GM11168 (cell line): ENCODE data around the gene ABHD8.
"Not testable (repeated sequence)": the region's sequence is repeated elsewhere in the genome, so short reads cannot be mapped to it uniquely, and the experiment has no call there.

ENCODE experiments used
- in situ Hi-C: fragments of 300-500 bp; cut with MboI; formaldehyde crosslinking; loops from one replicate; pipeline ENCODE4 v1.12.0; 2022; ENCODE audit warnings: low sequenced_read_pairs; ENCODE audit not compliant: unreplicated experiment

The ABHD8 gene

DNA sequence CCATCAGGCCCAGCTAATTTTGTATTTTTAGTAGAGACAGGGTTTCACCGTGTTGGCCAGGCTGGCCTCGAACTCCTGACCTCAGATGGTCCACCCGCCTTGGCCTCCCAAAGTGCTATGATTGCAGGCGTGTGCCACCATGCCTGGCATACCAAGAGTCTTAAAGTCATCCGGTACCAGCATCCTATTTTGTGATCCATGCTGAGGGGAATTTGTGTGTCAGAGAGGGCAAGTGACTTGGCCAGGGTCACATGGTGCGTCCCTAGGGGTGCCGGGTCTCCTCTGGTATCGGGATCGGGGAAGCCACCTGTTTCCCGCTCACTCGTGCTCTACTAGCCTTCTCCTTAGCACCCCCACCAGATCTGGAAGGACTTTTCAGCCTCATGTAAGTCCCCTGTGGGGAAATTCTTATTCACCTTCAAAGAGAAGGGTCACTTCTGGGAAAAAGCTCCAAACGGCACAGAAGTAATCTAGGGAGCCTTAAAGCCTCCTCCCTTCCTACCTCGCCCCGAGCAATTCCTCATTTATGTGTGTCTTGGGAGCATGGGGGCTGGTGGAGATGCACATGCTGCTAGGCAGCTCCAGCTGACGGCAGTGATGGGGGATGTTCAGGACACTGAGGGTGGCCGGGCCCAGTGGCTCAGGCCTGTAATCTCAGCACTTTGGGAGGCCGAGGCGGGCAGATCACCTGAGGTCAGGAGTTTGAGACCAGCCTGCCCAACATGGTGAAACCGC lies 27.6 kb downstream of the ABHD8 start:
- in situ Hi-C loops: no loop called here

DNA sequence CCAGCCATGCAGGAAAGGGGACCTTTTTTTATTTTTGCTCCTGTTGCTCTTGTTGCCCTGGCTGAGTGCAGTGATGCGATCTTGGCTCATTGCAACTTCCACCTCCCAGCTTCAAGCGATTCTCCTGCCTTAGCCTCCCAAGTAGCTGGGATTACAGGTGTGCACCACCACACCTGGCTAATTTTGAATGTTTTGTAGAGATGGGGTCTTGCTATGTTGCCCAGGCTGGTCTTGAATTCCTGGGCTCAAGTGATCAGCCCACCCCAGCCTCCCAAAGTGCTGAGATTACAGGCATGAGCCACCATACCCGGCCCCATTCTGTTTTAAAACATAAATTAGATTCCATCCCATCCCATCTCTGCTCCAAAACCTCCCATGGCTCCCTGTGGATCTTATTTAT lies 28.3 kb downstream of the ABHD8 start:
- in situ Hi-C loops: not testable (repeated sequence)

DNA sequence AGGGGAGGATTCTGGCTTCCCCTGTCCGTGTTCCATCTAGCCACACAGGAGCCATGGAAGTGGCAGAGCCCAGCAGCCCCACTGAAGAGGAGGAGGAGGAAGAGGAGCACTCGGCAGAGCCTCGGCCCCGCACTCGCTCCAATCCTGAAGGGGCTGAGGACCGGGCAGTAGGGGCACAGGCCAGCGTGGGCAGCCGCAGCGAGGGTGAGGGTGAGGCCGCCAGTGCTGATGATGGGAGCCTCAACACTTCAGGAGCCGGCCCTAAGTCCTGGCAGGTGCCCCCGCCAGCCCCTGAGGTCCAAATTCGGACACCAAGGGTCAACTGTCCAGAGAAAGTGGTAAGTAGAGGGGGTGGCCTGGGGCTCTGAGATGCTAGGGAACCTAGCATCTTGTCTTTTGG lies 34.5 kb downstream of the ABHD8 start:
- in situ Hi-C loops: no loop called here

DNA sequence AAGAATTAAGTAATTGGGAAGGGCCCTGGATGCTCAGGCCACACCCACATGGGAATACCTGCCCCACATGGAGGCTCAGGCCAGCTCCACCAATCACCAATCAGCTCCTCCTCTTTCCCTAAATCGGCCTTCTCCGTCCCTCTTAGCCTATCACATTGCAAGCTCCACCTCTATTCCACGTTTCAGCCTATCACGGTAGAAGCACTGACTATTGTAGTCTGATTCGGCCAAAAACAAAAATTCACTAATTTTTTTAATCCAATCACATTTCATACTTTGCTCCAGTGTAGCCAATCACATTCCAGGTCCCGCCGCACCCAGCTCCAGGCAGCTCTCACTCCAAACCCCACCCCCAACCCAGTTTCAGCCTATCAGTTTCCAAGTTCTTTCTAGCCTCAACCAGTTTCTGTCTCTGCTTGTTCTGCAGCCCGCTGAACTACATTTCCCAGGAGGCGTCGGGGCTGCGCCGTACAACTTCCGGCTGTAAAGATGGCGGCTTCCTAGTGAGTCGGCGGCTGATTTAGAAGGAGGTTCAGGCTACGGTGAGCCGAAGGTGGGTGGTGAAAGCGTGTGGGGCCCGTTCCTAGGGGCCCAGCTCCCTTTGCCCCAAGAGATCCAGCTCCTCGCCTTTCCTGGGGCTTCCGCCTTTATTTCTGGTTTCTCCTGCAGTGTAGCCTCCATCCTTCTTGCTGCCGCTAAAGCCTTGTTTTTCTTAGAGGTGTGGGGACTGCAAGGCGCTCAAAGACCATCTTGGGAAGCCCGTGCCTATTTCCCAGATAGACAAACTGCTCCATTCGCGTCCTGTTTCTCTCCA lies 36.0 kb downstream of the ABHD8 start, which contains the start of gene BABAM1:
TSS of gene BABAM1 (plus strand) at position 469 of the 814 bp plus-strand sequence. CDS start 1,364 bp downstream, outside the sequence.
- in situ Hi-C loops: no loop called here

DNA sequence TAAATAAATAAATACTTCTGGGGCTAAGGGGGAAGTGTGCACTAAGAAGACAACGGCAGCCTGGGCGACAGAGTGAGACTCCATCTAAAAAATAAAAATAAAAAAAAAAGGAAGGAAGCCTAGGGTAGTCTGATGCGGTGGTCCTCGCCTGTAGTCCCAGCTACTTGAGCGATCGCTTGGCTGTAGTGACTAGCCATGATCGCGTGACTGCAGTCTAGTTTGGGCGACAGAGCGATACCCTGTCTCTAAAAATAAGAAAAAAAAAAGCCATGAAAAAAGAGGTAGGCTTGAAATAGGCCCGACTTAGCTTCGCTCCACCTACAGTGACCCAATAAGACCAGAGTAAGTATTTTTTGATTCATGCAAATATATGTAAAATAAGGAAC lies 36.6 kb downstream of the ABHD8 start:
- in situ Hi-C loops: no loop called here

DNA sequence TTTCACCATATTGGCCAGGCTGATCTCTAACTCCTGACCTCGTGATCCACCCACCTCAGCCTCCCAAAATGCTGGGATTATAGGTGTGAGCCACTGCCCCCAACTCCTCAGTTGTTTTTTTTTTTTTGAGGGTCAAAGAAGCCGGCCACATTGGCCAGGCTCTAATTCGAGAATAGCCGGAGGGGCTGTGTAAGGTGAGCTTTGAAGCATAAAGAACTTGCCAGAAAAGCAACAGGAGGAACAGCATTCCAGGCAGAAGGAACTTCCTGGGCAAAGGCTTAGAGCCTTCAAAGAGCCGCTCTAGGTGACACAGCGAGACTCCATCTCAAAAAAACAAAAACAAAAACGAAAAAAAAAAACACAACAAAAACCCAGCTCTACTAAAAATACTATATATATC lies 37.2 kb downstream of the ABHD8 start:
- in situ Hi-C loops: no loop called here

DNA sequence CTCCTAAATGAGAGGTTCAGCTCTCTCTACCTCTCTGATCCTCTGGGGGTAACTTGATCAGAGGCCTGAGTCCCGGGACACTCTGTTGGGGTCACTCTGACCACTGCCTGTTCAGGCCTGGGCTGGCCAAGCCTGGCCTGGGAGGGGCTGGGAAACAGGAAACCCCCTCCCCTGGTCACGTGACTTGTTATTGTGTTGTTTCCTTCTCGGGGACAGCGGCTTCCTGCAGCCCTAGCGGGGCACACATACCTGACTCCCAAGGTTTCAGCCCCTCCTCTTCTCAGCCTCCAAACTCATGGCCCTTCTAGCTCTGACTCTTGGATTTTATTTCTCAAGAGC lies 38.6 kb downstream of the ABHD8 start, which contains the start of gene USHBP1:
TSS of gene USHBP1 (minus strand) at position 105 of the 339 bp plus-strand sequence. CDS start 446 bp downstream, outside the sequence.
- in situ Hi-C loops: no loop called here

DNA sequence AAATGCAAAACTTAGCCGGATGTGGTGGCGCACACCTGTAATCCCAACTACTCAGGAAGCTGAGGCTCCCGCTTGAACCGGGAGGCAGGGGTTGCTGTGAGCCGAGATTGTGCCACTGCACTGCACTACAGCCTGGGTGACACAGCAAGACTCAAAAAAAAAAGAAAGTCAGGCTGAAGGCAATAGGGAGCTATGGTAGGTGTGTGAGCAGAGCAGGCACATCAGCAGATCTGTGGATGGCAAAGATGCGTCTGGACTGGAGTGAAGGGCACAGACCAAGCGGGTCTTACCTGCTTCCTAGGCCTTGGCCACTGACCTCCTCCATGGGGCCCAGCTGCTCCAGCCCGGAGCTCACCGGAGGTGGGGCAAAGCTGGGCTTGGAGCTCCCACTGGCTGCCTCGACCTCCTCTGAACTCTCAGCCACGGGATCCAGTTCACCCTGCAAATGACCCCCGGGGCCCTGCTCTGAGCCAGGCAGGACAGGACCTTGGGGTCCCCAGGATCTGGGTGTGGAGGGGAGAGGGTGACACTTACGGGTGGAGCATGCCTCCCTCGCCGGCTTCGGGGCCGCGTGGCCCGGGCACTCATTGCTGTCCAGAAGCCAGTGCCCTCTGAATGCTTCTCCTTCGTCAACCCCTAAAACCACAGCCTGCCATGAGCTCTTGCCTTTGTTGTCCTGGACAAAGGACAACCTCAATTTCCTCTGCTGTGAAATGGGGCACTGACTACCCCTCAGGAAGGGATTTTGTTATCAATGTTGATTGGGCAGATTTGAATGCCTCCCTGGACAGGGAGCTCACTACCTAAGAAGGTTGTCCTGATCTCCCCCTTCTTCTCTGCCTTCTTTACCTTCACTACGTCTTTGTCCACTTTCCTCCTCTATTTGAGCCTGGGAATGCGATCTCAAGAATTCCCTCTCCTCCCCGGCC lies 39.2 kb downstream of the ABHD8 start:
- in situ Hi-C loops: no loop called here

DNA sequence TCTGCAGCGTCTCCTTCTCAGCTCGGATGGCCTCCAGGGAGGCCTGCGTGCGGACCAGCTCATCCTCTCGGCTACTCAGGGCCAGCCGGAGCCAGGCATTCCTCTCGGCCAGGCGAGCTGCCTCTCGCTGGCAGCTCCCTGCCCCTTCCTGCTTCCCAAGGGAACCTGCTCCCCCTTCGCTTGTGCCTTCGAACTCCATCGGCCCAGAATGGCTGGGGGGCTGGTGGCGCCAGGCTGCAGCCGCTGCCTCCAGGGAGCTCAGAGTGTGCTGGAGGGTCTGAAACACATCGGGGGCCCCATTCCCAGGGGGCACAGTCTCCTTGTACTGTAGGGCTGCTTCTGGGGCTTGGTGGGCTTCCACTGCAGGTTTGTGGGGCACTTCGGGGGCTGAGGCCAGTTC lies 40.7 kb downstream of the ABHD8 start:
- in situ Hi-C loops: no loop called here

DNA sequence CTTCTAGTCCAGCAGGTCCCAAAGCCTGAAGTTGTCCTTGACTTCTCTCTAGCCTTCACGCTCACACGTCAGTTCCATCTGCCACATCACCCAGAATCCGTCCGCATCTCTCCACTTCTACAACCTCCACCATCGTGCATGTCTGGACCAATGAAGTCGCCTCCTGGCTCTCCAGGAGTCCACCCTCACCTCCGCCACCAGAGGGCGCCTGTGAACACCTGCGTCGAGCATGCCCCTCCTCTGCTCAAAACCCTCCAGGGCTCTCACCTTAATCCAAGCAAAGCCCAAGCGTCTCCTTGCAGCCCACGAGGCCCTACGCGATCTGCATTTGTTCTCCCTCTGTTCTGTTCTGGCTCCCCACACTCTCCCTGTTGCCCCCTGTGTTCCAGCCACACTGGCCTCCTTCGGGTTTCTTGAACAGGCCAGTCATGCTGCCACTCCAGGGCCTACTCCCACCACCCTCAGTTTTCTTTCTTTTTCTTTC lies 42.3 kb downstream of the ABHD8 start:
- in situ Hi-C loops: no loop called here

DNA sequence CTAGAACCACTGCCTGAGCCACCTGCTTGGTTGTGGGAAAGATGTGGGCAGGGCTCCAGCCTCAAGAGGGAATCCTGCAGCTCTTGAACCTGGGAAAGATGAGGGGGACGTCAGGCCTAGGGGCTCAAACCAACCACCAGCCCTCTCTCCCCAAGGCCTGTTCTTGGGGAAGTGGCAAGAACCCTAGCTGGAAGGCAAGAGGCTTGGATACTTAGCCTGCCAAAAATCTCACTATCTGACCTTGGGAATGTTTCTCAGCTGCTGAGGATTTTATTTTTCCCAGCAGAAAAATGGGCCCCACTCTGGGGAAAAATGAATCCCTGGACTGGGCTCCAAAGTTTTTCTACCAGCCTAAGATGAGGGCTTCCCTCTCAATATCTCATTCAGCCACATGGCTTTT lies 43.3 kb downstream of the ABHD8 start:
- in situ Hi-C loops: no loop called here

DNA sequence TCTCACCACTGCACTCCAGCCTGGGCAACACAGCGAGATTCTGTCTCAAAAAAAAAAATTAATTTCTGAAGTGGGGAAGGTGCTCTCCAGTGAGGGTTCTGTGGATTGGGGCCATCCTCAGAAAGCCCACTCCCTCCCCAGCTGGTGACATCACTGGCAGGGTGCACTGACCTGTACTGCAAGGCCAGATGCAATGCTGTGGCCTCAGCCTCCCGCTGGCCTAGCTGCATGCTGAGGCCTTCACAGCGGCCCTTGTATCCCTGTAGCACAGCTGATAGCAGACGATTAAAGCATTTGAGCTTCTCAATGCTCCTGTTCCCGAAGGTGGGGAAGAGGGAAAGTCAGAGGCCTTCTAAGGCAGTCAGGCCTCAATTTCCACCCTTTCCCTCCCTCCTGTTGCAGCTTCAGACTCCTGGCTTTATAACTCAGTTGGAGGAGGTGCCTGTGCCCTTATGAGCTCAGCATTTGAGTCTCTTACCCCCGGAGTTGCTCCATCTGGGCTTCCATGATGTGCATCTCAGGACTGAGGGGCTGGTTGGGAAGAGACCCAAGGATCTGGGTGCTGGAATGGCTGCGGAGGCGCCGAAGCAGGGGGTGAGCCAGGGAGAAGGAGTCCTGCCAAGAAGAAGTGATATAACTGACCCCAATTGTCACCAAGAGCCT lies 44.0 kb downstream of the ABHD8 start:
- in situ Hi-C loops: no loop called here

DNA sequence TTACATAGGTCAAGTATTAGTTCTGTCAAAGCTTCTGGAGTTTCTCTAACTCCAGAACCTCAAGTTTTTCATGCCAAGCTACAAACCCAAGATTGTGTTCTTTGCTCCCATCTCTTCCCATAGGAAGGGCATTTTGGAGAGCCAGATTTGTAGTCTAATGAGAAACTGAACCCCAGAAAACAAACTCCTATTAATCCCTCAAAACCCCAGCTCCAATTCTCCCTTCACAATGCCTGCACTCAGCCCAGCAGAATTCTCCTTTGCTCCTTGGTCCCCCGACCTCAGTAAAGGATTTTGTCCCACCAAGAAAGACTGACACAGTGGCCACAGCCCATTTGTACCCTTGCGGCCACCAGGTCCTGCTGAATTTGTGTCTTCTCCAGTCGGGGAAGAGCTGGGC lies 47.1 kb downstream of the ABHD8 start:
- in situ Hi-C loops: no loop called here

DNA sequence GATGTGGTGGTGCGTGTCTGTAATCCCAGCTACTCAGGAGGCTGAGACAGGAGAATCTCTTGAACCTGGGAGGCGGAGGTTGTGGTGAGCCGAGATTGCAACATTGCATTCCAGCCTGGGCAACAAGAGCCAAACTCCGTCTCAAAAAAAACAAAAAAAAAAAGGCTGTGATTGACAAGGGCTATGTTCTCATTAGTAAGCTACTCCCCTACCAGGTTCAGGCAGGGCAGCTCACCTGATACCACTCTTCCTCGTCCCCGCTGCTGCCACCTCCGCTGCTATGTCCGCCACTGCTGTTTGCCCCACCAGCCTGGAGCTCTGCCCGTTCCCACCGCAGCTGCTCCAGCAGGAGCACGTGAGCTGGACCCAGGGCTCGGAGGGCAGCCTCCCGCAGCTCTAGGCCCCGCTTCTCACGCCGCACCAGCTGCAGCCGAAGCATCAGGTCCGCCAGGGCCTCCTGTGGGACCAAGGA lies 48.0 kb downstream of the ABHD8 start:
- in situ Hi-C loops: no loop called here

DNA sequence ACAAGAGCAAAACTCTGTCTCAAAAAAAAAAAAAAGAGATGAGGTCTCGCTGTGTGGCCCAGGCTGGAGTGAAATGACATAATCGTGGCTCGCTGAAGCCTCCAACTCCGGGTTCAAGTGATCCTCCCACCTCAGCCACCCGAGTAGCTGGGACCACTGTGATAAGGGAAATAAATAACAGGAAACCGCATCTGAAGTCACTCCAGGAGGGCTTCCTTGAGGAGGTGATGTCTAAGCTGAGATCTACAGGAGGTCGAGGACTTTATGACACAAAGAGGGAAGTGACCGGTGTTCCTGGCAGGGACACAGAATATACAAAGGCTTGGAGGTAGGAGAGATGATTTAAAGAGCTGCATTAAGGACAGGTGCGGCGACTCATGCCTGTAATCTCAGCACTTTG lies 48.6 kb downstream of the ABHD8 start:
- in situ Hi-C loops: no loop called here

DNA sequence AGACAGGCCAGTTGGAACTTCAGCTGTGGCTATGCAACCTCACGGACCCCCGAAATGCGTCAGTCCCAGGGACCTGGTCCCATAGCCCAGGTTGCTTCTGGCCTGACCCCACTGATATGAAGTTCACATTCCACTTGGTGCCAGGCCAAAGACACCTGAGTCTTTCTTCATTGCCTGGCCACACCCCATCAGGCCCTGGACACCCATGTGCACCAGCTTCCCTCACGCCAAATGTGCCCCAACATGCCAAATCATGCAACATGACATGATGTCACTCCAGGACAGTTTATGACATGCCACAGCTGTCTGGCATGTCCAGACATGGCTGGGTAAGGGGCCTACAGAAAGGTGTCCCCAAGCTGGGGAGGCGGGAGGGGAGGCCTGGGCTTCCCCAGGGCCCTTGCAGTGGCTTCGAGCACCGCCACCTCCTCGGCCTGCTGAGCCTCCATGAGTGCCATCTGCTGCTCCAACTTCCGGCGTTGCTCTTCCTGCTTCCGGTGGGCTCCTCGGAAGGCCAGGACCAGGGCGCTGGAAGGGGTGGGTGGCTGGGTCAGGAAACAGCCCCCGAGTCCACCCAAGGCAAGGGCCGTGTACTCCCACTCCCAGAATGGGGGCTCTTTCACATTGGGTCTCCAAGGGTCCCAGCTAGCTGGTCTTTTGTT lies 53.2 kb downstream of the ABHD8 start:
- in situ Hi-C loops: no loop called here

DNA sequence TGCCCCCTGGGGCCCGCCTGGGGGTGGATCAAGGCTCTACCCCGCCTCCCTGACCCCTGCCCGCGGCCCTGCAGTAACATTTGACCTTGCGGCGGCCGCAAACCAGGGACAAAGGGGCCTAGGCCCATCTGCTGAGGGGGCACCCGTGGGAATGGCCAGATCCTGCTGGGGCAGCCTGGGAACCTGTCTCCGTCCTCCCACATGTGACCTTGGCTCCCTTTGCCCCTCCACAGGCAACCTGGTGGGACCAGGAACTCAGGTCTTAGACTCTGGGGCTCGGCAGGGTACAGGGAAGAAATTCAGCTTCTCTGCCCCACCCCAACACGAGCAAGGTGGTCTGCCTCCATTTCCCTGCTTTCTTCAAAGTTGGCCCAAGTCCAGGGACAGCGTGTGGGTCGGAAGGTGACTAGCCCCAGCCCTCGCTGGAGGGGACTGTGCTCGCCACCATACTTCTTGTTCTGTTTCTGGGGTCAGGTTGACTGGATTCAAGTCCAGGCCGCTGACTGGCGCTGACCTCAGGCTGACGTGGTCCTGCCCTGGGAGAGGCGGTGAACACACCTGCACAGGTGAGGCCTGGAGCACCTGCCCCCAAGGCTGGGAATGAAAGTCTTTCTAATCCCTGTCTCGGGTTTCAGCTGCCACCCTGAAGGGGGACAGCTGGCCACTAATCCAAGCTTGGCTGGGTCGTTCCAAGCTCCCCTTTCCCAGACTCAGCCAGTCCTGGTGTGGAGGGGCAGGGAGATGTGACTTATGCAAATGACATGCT lies 55.0 kb downstream of the ABHD8 start:
- in situ Hi-C loops: no loop called here

DNA sequence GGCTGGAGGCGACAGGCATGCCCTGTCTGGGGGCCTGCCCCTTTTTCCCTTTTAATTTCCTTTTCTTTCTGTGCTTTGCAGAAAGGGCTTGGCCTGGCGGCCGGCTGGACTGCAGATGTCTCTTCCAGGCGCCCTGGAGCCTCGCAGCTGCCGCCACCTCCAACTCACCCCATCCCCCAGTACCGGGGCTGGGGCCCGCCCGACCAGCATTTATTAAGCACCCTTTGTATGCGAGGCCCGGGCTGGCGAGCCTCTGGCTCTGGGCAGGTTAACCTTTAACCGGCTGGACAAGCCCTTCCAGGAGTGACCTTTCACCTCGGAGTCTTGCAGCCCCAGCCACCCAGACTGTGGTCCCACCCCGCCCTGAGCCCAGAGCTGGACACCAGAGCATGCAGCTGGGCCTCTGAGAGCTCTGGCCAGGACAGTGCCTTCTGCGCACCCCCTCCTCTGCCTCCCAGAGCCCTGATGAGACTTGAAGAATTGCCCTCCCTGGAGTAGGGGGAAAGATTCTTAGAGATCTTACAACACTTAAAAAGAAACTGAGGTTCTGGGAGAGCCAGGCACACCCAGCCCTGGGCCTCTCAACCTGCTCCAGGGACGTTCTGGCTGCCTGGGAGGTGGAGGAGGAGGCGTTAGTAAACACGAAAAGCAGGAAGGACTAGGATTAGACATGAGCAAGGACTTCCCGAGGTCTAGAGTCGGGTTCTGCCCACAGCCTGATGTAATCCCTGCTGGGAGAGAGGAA lies 56.4 kb downstream of the ABHD8 start:
- in situ Hi-C loops: no loop called here
